Measurements from ENCODE around the gene DNAJC15.

The DNAJC15 gene

DNA sequence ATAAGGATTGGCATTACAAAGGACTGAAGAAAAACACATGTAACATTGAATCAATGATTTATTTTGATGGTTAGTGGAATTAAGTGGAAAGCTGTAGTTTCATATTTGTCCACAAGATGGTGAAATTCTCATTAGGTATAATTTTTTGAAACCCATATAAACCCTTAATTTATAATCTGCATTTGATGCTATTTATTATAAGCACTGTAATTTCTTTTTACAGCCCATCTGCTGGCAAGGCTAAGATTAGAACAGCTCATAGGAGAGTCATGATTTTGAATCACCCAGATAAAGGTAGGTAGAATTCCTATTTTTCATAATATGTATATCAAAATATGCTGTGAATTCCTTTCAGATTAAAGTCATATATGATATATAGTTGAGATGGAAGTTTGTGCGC lies 62.2 kb downstream of the DNAJC15 start:
- DNase-seq (ENCODE audit: low read depth): no peak

DNA sequence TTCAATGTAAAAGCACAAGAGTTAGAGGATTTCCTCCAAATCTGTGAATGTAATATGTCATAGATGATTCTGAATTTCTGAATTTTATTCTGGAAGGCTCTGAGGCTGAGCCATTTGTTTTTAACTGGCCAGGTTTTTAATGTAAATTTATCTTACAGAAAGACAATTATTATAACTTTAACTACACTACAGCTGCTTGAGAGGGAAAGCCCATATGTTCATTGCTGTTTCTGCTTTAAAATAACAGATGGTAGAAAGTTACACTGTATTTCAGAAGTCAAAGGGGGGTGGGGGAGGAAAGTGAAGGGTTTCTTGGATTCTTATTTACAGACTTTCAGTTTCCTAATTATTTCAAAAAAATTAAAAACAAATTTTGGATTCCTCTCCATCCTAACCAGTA lies 62.8 kb downstream of the DNAJC15 start:
- DNase-seq (ENCODE audit: low read depth): no peak

DNA sequence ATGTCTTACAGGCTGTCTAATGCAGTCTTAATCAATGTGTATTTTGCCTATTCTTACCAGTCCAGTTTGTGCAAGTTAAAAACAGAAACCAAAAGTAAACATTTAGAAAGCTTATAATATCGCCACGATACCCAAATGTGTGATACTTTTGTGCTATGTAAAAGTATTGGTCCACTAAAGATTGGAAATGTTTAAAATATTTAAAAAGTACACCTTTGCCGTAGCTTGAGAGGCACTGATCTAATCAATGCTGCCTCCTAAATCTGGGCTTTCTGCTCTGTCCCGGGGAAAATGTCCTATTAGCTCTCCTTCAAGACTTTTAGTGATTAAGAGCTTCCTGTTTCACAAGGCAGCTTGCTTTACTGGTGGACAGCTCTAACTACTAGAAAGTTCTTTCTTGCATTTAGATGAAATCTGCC lies 64.7 kb downstream of the DNAJC15 start:
- no peak for DNase-seq (ENCODE audit: low read depth)

DNA sequence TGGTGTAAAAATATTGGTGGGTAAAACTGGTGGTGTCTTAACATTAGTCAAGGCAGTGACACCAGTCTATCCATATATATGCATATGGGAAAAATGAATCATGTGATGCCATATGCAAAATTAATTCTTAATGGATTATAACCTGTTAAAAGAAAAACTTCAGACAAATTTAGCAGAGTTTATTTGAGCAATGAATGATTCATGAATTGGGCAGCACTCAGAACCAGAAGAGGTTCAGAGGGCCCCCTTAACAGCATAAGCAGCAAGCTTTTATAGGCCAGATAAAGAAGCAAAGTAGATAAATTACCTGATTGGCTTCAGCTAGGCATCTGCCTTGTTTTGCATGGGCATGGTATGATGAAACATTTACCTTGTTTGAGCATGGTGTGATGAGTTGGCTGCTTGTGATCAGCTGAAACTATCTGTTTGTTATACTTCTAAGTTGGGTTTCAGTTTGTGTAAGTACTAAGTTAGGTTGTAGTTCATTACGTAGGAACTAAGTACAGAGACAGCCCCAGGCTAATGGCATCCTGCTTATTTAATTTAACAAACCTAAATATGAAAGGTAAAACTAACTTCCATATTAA lies 66.6 kb downstream of the DNAJC15 start:
- DNase-seq (ENCODE audit: low read depth): no peak

DNA sequence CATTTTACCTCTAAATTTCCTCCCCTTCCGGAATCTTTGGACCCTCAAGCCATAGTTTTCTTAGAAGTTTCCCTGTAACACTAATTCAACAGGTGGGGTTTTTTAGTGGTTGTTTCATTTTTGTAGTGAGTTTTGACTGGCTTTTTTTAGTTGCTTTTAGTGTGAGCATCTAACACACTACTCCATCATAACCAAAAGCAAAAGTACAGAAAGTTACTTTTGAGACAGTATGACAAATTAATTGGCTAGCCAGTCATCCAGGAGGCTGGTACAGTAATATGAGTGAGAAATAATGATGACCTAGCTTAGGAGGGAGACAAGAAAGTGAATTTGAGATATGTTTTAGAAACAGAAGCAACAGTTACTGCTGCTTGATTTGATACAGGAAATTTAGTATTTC lies 71.5 kb downstream of the DNAJC15 start:
- DNase-seq (ENCODE audit: low read depth): no peak

DNA sequence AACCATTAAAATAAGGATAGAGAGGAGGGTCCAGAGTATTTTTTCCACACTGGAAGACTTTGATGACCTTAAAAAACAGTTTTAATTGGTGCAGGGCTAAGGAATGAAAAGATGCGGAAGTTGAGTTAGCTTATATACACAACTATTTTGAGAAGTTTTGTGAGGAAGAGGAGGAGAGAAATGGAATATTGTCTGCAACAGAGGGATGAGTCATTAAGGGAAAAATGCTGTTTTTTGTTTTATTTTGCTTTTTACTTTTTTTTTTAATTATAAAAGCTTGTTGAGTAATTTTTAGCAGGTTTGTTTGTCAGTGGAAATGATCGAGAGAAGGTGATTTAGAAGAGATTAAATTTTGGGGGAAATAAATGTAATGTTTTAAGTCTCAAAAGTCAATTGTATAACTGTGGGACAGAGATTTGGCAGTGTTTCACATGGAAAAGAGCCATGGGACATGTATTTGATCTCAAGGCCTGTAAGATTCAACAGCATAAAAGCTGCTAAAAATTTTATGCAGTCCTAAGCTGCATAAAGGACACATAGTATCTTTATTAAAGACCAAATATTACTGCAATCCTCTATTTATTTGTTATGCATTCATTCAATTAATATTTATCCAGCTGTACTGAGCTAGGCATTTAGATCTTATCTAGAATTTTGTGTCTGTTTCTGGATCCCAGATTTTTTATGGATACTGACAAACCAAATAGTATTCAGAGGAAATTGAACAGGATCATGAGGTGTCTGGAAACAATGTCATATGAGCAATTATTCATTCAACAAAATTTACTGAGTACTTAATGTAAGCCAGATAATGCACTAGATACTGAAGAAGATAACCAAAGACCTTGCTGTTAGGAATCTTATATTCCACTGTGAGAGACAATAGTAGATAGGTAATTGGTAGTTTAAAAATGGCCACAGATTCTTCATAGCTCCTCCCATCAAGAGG lies 72.7 kb downstream of the DNAJC15 start:
- no peak for DNase-seq (ENCODE audit: low read depth)

DNA sequence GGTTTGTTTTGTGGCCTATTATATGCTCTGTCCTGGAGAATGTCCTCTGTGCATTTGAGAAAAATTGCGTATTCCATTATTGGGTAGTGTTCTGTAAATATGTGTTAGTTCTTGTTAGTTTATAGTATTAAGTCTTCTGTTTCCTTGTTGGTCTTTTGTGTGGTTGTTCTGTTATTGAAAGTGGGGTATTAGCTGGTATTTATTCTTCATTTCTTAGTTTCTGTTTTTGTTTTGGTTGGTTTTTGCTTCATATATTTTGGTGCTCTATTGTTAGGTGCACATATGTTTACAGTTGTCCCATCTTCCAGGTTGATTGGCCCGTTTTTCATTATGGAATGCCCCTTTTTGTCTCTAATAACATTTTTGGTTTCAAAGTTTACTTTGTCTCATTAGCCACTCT lies 77.3 kb downstream of the DNAJC15 start:
- no peak for DNase-seq (ENCODE audit: low read depth)

DNA sequence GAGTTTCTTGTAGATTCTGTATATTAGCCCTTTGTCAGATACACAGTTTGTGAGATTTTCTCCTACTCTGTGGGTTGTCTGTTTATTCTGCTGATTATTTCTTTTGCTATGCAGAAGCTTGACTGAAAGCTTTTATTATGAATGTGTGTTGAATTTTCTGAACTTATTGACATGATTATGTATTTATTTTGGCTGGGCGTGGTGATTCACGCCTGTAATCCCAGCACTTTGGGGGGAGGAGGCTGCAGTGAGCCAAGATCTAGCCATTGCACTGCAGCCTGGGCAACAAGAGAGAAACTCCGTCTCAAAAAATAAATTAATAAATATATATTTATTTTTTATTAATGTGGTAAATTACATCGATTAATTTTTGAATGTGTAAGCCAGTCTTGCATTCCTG lies 78.9 kb downstream of the DNAJC15 start:
- DNase-seq (ENCODE audit: low read depth): no peak

DNA sequence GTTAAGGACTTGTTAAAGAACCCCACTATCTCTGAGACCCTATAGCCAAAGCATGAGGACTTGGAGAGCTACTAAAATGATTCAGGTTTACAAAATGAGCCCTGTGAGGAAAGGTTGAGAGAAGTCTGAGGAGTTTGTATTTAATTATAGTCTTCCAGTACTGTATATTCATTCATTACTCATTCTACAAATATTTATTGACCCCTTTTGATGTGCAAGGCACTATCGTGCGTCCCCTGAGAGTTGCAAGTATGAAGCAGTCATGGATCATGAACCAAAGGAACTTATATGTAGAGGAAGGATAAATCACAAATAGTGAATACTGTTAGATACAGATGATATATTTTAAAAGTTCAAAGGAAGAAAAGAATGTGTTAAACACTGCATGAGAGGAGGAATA lies 84.4 kb downstream of the DNAJC15 start:
- DNase-seq (ENCODE audit: low read depth): no peak

DNA sequence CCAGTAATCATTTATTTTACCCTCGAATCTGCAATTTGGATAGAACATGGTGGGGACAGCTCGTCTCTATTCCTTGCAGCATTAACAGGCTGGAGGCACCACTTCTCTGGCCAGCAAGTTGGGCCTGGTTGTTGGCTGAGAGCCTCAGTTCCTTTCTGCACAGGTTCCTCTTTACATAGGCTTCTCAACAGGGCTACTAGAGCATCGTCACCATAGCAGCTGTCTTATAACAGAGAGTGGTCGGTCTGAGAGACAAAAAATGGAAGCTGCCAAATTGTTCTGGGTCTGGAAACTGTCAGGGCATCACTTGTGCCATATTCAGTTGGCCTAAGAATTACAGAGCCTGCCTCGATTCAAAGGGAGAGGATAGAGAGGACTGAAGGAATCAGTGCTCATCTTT lies 86.7 kb downstream of the DNAJC15 start:
- no peak for DNase-seq (ENCODE audit: low read depth)

DNA sequence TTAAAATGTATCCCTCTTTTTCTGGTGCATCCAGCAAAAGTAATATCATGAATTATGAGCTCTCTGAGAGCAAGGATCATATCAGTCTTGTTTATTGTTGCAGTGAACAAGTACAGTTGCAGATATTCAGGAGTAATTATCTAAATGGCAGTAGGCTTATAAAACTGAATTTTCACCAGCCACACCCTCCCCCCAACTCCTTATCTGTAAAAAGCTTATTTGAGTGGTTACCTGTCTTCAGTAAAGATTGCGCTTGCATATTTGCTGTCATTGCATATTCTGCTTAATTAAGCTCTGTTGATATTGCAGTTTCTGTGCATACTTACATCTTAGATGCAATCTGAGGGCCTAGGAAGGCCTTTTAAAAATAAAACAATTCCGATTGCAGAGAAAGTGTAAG lies 87.3 kb downstream of the DNAJC15 start:
- no peak for DNase-seq (ENCODE audit: low read depth)

DNA sequence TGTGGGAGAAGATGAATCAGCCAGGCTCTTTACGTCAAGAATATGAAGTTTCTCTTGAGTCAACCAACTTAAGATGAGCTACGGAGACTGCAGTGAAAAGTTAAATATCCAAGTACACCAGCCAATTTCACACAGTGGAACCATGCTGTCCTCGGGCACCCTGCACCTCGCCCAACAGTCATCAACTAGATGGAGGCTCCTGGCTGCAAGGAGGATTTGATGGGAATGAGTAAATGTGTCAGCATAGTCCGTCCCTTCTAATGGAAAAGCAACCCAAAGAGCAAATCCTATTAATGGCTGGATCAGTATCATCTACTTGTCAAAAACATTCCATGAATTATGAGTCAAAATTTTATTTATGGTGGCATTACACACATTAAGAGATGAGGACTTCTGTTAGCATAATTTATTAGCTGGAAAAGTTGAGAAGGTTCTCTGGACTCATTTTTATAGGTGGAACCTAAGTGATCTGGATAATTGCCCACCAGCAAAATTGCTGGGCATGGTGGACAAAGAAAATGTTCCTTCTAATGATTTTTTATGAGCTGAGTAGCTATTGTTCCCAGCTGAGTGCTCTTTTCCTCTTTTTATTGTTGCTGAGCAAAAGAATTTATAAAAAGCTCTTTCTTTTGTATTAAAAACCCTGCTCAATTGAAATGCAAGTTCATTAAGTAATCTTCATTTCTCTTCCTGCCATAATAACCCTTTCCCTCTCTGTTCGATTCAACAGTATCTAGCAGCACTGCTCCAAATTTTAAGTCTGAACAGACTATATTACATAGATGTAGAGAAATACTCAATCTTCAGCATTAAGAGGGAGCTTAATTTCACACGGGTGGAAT lies 88.4 kb downstream of the DNAJC15 start:
- no peak for DNase-seq (ENCODE audit: low read depth)

DNA sequence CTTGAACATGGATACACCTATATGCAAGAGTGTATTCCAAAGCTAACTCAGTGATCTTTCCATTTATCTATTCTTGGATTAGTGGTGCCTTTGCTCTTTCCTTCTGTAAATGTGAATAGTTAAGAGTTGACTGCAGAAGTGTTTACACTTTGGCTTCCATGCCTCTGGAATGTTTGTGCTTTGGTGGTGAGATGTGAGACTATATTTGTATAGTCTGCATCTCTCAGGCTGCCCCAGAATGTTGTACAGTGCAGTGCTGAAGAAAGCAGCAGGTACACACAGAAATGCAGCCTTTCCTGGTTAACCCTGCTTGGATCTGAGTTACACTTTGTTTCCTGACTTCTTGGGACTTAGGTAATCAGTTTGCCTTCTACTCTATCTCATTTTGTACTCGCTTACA lies 90.2 kb downstream of the DNAJC15 start:
- no peak for DNase-seq (ENCODE audit: low read depth)

DNA sequence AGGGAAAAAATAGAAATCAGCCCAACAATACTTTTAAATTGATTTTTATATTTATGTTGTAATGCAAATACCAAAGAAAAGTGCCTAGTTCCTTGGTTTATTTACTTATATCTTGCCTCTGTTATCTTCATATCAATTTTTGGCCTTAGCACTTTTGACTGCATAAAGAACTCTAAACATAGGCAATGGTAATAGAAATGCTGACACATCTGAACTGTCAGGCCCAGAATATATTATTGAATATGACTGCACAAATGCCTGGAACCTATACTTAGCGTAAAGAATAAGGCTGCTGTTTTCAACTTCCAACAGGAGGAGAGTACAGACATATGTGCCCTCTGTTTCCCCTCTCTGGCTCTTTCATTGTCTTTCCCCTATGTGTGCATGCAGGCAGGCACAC lies 91.1 kb downstream of the DNAJC15 start:
- DNase-seq (ENCODE audit: low read depth): no peak

DNA sequence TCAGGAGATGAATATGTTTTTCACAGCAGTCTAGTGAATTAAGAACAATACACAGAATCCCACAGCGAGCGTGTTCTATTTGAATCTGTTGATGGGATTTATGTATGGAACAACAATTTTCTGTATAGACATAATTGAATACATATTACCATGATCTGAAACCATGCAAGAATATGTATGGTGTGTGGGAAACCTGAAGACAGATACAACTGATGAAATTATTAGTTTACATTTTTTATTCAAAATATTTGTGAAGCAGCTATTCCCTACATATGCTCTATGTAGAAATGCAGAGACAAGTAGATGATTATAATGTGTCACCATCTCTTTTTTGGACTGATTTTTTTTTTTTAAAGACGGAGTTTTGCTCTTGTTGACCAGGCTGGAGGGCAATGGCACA lies 91.8 kb downstream of the DNAJC15 start:
- DNase-seq (ENCODE audit: low read depth): no peak

DNA sequence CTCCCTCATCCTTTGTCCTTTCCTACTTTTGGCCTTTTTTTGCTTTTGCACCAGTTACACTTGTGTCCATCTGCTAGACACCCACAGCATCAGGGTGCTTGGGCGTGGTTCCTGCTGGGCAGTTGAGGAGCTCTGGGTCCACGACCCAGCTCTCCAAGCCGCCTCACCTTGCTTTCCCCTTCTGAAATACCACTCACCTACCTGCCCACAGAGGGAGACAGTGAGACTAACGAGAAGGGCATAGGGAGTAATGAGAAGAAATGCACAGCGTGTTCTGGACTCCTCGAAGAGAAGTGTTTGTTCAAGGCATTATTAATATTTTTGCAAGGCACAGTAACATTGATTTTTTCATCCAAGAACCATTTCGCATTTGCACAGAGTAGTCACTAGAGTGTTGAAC lies 92.9 kb downstream of the DNAJC15 start:
- DNase-seq (ENCODE audit: low read depth): no peak

DNA sequence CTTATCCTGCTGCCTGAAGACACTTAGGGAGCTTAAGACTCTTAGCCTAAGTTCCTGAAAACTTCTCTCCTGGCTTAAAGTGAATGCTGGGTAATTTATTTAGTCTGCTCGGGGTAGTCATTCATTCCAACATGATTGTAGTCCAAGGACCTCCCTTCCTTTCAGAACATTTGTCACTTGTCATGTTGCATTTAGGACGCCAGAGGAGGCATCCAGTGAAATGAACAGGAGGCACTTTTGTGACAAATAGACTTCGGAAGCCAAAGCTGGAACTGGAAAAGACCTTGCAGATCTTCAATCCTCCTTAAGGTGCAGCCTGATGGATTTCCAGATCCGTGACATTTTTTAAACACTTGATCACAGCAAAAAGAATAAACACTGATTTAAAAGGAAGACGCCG lies 95.1 kb downstream of the DNAJC15 start:
- DNase-seq (ENCODE audit: low read depth): no peak

DNA sequence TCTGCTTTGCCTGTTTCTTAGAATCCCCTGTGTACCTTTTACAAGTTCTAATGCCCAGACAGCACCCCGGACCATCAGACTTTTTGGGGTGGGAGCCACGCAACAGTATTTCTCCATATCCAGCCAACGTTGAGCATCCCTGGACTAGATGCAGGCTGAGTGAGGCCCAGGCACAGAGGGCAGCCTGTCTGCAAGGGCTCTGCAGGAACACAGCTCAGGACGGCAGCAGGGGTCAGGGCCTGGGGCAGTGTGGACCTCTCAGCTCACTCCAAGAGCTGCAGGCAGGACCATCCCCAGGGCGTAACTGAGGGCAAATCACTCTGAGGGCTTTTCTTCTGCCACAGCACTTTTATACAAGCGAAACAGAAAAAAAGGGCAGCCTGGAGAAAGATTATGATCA lies 95.8 kb downstream of the DNAJC15 start:
- DNase-seq (ENCODE audit: low read depth): no peak

DNA sequence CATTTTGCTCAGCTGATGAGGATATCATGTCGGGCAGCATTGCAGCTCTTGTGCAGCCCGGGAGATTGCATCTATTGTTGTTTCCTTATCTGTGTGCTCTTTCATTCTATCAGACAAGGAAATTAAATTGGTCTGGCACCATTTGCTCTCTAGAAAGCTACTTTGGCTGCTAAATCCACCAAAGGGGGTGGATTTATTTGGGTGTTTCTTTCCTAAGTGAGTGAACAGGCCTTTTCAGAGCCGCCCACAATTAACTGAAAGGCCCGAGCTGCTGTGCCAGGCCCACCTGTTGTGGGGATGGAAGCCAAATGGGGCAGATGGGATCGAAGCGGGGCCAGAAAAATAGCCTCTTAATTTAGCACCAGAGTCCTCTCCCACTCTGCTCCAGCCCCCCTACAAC lies 99.4 kb downstream of the DNAJC15 start:
- no peak for DNase-seq (ENCODE audit: low read depth)

DNA sequence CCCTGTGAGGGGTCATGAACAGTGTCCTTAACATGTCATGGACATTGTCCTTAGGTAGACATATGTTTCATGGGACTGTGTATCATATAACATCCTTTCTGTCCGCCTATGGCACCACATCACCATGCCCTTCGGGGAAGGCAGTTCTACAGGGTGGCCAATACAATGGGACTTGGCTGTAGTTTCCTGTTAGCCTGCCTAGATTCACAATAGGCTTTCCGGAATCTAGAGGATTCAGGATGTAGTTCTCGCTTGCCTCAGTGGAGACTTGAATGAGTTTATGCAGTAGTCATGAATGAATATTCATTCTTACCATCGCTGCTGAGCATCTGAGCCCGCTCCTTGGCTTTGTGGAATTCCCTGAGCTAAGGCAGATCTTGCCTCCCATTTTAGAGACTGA lies 100.5 kb downstream of the DNAJC15 start:
- no peak for DNase-seq (ENCODE audit: low read depth)

DNA sequence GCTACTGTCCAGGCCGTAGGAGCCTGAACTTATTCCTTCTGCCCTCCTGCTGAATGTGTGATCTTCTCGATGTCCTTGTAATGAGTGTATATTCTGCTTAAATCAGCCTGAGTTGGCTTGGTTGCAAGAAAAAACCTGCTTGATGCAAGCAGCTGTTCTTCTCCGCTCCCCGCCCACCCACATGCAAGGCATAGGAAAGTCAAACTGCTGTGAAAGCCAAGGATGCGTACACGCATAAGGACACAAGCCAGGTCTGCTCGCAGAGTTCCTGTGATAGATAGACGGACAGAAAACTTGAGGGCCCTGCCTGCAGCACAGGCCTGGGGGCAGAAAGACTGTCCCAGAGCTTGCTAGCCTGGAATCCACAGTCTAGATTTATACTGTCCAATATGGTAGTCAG lies 101.1 kb downstream of the DNAJC15 start:
- DNase-seq (ENCODE audit: low read depth): no peak

DNA sequence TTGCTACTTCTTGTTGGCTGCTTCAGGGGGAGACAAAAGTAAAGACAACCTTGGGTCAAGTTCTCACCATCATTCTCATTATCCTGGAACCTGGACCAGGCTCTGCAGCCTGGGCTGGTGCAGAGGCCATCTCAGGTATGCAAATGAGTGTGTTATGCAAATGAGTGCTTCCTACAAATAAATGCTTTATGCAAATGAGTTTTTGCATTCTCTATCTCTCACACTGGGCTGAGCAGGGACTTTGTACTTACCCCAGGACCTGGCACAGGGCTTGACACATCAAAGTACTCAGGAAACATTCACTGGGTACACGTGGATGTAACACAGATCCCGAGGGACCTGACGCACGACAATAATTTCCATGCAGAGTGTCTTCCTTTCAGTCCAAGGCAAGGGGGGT lies 103.0 kb downstream of the DNAJC15 start:
- no peak for DNase-seq (ENCODE audit: low read depth)
